Limb (tissue), 2 donors: ENCODE measurements around the gene NT5M.
"Not testable (repeated sequence)": the region's sequence is repeated elsewhere in the genome, so short reads cannot be mapped to it uniquely, and the experiment has no call there.

Experiments used
- DNase-seq, 2 donors: peaks; one replicate each; pipeline ENCODE4 v3.0.0-alpha.2; 2016; ENCODE audit errors: extremely low spot score in 2 of 2

NT5M gene

GRCh38 chr17:17303010-17303846 is at the start of gene NT5M:
TSS of gene NT5M (plus strand) at chr17:17303373. CDS start at chr17:17303551, 178 bp downstream.
- peak; percentile 77 to 86 for DNase-seq

GRCh38 chr17:17253406-17253805 is 49.8 kb upstream of the NT5M start:
- no peak for DNase-seq

GRCh38 chr17:17254036-17254435 is 49.1 kb upstream of the NT5M start:
- no peak for DNase-seq

GRCh38 chr17:17255689-17256088 is 47.5 kb upstream of the NT5M start:
- DNase-seq = not testable (repeated sequence)

GRCh38 chr17:17256316-17256715 is 46.9 kb upstream of the NT5M start:
- no peak for DNase-seq

GRCh38 chr17:17258011-17258410 is 45.2 kb upstream of the NT5M start:
- DNase-seq = no peak

- DNase-seq = no peak
Measured at GRCh38 chr17:17258998-17259397, 44.2 kb upstream of the NT5M start.

GRCh38 chr17:17264430-17264829 is 38.7 kb upstream of the NT5M start:
- no peak for DNase-seq

GRCh38 chr17:17269926-17270773 is 33.0 kb upstream of the NT5M start:
- DNase-seq = no peak

- no peak for DNase-seq
Measured at GRCh38 chr17:17275971-17276370, 27.2 kb upstream of the NT5M start.

GRCh38 chr17:17277431-17277830 is 25.7 kb upstream of the NT5M start:
- DNase-seq = not testable (repeated sequence)

- no peak for DNase-seq
Measured at GRCh38 chr17:17279316-17279715, 23.9 kb upstream of the NT5M start.

GRCh38 chr17:17280613-17281549 is 22.3 kb upstream of the NT5M start, which contains the start of gene COPS3:
TSS of gene COPS3 (minus strand) at chr17:17281246. CDS start at chr17:17281186, 60 bp downstream.
- peak; percentile 97 to 98 for DNase-seq

- DNase-seq = no peak
Measured at GRCh38 chr17:17285951-17286350, 17.2 kb upstream of the NT5M start.

GRCh38 chr17:17289086-17289485 is 14.1 kb upstream of the NT5M start:
- no peak for DNase-seq

GRCh38 chr17:17289701-17290100 is 13.5 kb upstream of the NT5M start:
- no peak for DNase-seq

GRCh38 chr17:17295141-17295540 is 8.0 kb upstream of the NT5M start:
- no peak for DNase-seq

- DNase-seq = peak in 1 of 2 donors; percentile 52
Measured at GRCh38 chr17:17297217-17297616, 6.0 kb upstream of the NT5M start.

GRCh38 chr17:17298108-17298507 is 5.1 kb upstream of the NT5M start:
- no peak for DNase-seq

GRCh38 chr17:17300624-17301568 is 2.3 kb upstream of the NT5M start:
- DNase-seq = peak; percentile 22 to 52
